SK-N-SH (cell line): ENCODE measurements around the gene PRKN. TPM values are rescaled to one million over a fixed set of nuclear protein-coding genes. Genes with fewer than 3 reads are reported as not detected.

Experiments used
- CTCF ChIA-PET: fragments of 300-600, 350-600 bp; formaldehyde crosslinking; extraction: SDS; loops from one replicate; lab custom pipeline; 2021; lab: Yijun Ruan, JAX
- POLR2A ChIA-PET: fragments of 350-600 bp; sonication (Branson Sonifier 250); formaldehyde crosslinking; extraction: SDS; loops from one replicate; lab custom pipeline; 2020; ENCODE audit warnings: antibody characterized with exemption, inconsistent platforms; lab: Yijun Ruan, JAX
- DNase-seq: peaks from one replicate; pipeline ENCODE4 v3.0.0; 2012
- H2AFZ ChIP-seq: fragments of 200-600 bp; sonication (generic); 2 replicates; pipeline ENCODE4 v1.8.1; 2016; ENCODE audit warnings: antibody characterized with exemption, mild to moderate bottlenecking, low read depth
- H3F3A ChIP-seq: fragments of 200-600 bp; sonication (generic); replicated peaks from 2 replicates; pipeline ENCODE3; 2016; ENCODE audit warnings: antibody characterized with exemption, mild to moderate bottlenecking; ENCODE audit not compliant: insufficient read depth
- H3K27ac ChIP-seq, 2 experiments: fragments of 200-500 bp in 1 of 2; fragments of 200-600 bp in 1 of 2; sonication (Bioruptor generic) in 1 of 2; sonication (generic), shearing (Covaris generic) in 1 of 2; 2 replicates each; pipeline versions ENCODE4 v1.5.1 to v1.6.1; 2014 to 2016; ENCODE audit warnings: low read depth in 2 of 2, inconsistent platforms in 1 of 2, low read length in 1 of 2, mild to moderate bottlenecking in 1 of 2, mixed read lengths in 1 of 2
- H3K27me3 ChIP-seq: fragments of 200-600 bp; sonication (generic), shearing (Covaris generic); 2 replicates; pipeline ENCODE4 v1.6.1; 2016; ENCODE audit warnings: mixed run types; ENCODE audit not compliant: insufficient read depth
- H3K36me3 ChIP-seq, 2 experiments: fragments of 200-500 bp in 1 of 2; fragments of 200-600 bp in 1 of 2; sonication (Bioruptor generic) in 1 of 2; sonication (generic) in 1 of 2; replicated peaks in 1 of 2; 2 replicates each; pipeline versions ENCODE3 to v1.5.1; 2014 to 2016; ENCODE audit warnings: low read length in 1 of 2, mild to moderate bottlenecking in 1 of 2; ENCODE audit not compliant: insufficient read depth in 2 of 2, control insufficient read depth in 1 of 2
- H3K4me1 ChIP-seq, 2 experiments: fragments of 200-500 bp in 1 of 2; fragments of 200-600 bp in 1 of 2; sonication (Bioruptor generic) in 1 of 2; sonication (generic), shearing (Covaris generic) in 1 of 2; 2 replicates each; pipeline versions ENCODE4 v1.5.1 to v1.6.1; 2014 to 2016; ENCODE audit warnings: low read depth in 1 of 2, low read length in 1 of 2, mixed run types in 1 of 2; ENCODE audit not compliant: insufficient read depth in 2 of 2, control insufficient read depth in 1 of 2
- H3K4me2 ChIP-seq: fragments of 200-600 bp; sonication (generic), shearing (Covaris generic); 2 replicates; pipeline ENCODE4 v1.6.1; 2017; ENCODE audit warnings: mixed run types
- H3K4me3 ChIP-seq, 2 experiments: fragments of 200-500 bp in 1 of 2; fragments of 200-600 bp in 1 of 2; sonication (Bioruptor generic) in 1 of 2; sonication (generic), shearing (Covaris generic) in 1 of 2; 2 replicates each; pipeline versions ENCODE4 v1.5.1 to v1.8.1; 2014 to 2016; ENCODE audit warnings: low read depth in 2 of 2, inconsistent platforms in 1 of 2, low read length in 1 of 2, mild to moderate bottlenecking in 1 of 2, mixed read lengths in 1 of 2, moderate library complexity in 1 of 2
- H3K79me2 ChIP-seq: fragments of 200-600 bp; sonication (generic); 2 replicates; pipeline ENCODE4 v1.8.1; 2017; ENCODE audit warnings: mild to moderate bottlenecking; ENCODE audit not compliant: insufficient read depth
- H3K9ac ChIP-seq: fragments of 200-600 bp; sonication (generic); 2 replicates; pipeline ENCODE4 v1.6.1; 2017; ENCODE audit warnings: mixed run types
- H3K9me2 ChIP-seq: fragments of 200-600 bp; sonication (generic); 2 replicates; pipeline ENCODE4 v1.6.1; 2017; ENCODE audit warnings: mixed run types
- H3K9me3 ChIP-seq: fragments of 200-600 bp; sonication (generic); 2 replicates; pipeline ENCODE4 v1.6.1; 2017; ENCODE audit warnings: mixed run types, mild to moderate bottlenecking, moderate library complexity
- H4K20me1 ChIP-seq: fragments of 200-600 bp; sonication (generic); 2 replicates; pipeline ENCODE4 v1.6.1; 2017; ENCODE audit warnings: mild to moderate bottlenecking, mixed run types; ENCODE audit not compliant: insufficient read depth
- CHD2 ChIP-seq: fragments of 150-350 bp; IDR thresholded peaks from 2 replicates; pipeline ENCODE4 v1.6.1; 2018; ENCODE audit warnings: low read length; ENCODE audit not compliant: partially characterized antibody
- EZH2phosphoT487 ChIP-seq: fragments of 200-600 bp; sonication (generic); IDR thresholded peaks from 2 replicates; pipeline ENCODE4 v1.6.1; 2017; ENCODE audit warnings: low read depth, mixed run types, mild to moderate bottlenecking, antibody characterized with exemption, moderate library complexity, borderline replicate concordance
- FOXM1 ChIP-seq: IDR thresholded peaks from 2 replicates; pipeline ENCODE4 v1.4.0; 2012; ENCODE audit warnings: low read depth, mild to moderate bottlenecking
- GABPA ChIP-seq: IDR thresholded peaks from 2 replicates; pipeline ENCODE4 v1.4.0; 2012; ENCODE audit warnings: low read depth, mild to moderate bottlenecking
- NFIC ChIP-seq: IDR thresholded peaks from 2 replicates; pipeline ENCODE4 v1.4.0; 2012; ENCODE audit warnings: borderline replicate concordance
- NRF1 ChIP-seq: IDR thresholded peaks from 2 replicates; pipeline ENCODE4 v1.6.1; 2012; ENCODE audit warnings: low read depth, mild to moderate bottlenecking, low read length
- PBX3 ChIP-seq: IDR thresholded peaks from 2 replicates; pipeline ENCODE4; 2012
- REST ChIP-seq: IDR thresholded peaks from 2 replicates; pipeline ENCODE4 v1.6.1; 2012; ENCODE audit warnings: mild to moderate bottlenecking, low read depth, low read length, moderate library complexity
- SIN3A ChIP-seq: IDR thresholded peaks from 2 replicates; pipeline ENCODE4 v1.6.1; 2012; ENCODE audit warnings: low read depth, mild to moderate bottlenecking, low read length, moderate library complexity, borderline replicate concordance
- SMC3 ChIP-seq: IDR thresholded peaks from 2 replicates; pipeline ENCODE4 v1.6.1; 2012; ENCODE audit warnings: low read depth, low read length, improper control_type of control experiment
- TCF12 ChIP-seq: IDR thresholded peaks from 2 replicates; pipeline ENCODE4 v1.4.0; 2012
- TEAD4 ChIP-seq: IDR thresholded peaks from 2 replicates; pipeline ENCODE4 v1.4.0; 2012; ENCODE audit warnings: mild to moderate bottlenecking, borderline replicate concordance; ENCODE audit not compliant: insufficient read depth
- USF1 ChIP-seq: IDR thresholded peaks from 2 replicates; pipeline ENCODE4 v1.4.0; 2012; ENCODE audit warnings: low read depth, borderline replicate concordance
- USF2 ChIP-seq: fragments of 150-350 bp; IDR thresholded peaks from 2 replicates; pipeline ENCODE4 v1.6.1; 2017; ENCODE audit warnings: antibody characterized with exemption, low read length, low read depth, borderline replicate concordance
- WGBS: methylation state at CpG from one replicate; pipeline ENCODE4 v1.1.6; 2017; ENCODE audit warnings: low lambda C conversion rate; 5-methylcytosine and 5-hydroxymethylcytosine counted together
- polyA plus RNA-seq, 3 experiments: library from polyadenylated mRNA; depleted of rRNA; stranded (reverse); fragments of >200 nt; gene quantifications; 2 replicates each; pipeline ENCODE4 v1.2.3, GENCODE V29; 2012

PRKN gene
- polyA plus RNA-seq, 1 of the 3 experiments (the other 2 are of a cell fraction), result 0.76 TPM

- no peaks in the 10 kb centered on the region for H3K9me3 ChIP-seq
- no peaks in the 10 kb centered on the region for H3K4me1 ChIP-seq
- no peaks in the 10 kb centered on the region for H3K9me2 ChIP-seq
- no peak overlapping the region for H2AFZ ChIP-seq
- H3K4me2 ChIP-seq, result no peak overlapping the region
- no peak for DNase-seq
- no peaks in the 10 kb centered on the region for H3K36me3 ChIP-seq
- 45% methylated on average over 4 of the region's 4 CpGs for WGBS
- no peaks in the 10 kb centered on the region for H3K27me3 ChIP-seq
- CTCF ChIA-PET, result interaction anchor here (1.6 kb wide), 1 partner anchor 9 kb away, joined by 5 read pairs; no protein-coding TSS in a partner anchor
- no peak overlapping the region for H3K9ac ChIP-seq
- POLR2A ChIA-PET, result no interaction called here
- no peaks in the 10 kb centered on the region for H3F3A ChIP-seq
- H3K4me3 ChIP-seq, result no peak overlapping the region
- TF ChIP-seq USF2 (no peak), SIN3A (no peak), SMC3 (no peak), GABPA (no peak), FOXM1 (no peak), EZH2phosphoT487 (no peak), USF1 (no peak), CHD2 (no peak), REST (no peak)
- H4K20me1 ChIP-seq, result no peaks in the 10 kb centered on the region
- no peaks in the 10 kb centered on the region for H3K79me2 ChIP-seq
- no peak overlapping the region for H3K27ac ChIP-seq
These were observed 812.1 kb downstream of the PRKN start for GRCh38 chr6:161915456-161915964.

- H3K27me3 ChIP-seq, result no peaks in the 10 kb centered on the region
- no peaks in the 10 kb centered on the region for H3K36me3 ChIP-seq
- no peak overlapping the region for H3K27ac ChIP-seq
- POLR2A ChIA-PET, result no interaction called here
- no peaks in the 10 kb centered on the region for H3K9me3 ChIP-seq
- H3K79me2 ChIP-seq, result no peaks in the 10 kb centered on the region
- CTCF ChIA-PET, result no interaction called here
- no peak overlapping the region for H3K4me2 ChIP-seq
- no peaks in the 10 kb centered on the region for H3K4me1 ChIP-seq
- H3K9ac ChIP-seq, result no peak overlapping the region
- WGBS, result 48% methylated on average over 7 of the region's 7 CpGs
- DNase-seq, result no peak
- no peak overlapping the region for H3K4me3 ChIP-seq
- H3F3A ChIP-seq, result no peaks in the 10 kb centered on the region
- no peaks in the 10 kb centered on the region for H3K9me2 ChIP-seq
- no peaks in the 10 kb centered on the region for H4K20me1 ChIP-seq
- no peak overlapping the region for H2AFZ ChIP-seq
- TF ChIP-seq FOXM1, result no peak
- TF ChIP-seq NFIC, result no peak
- no peak for TF ChIP-seq TCF12
- no peak for TF ChIP-seq REST
- no peak for TF ChIP-seq TEAD4
- no peak for TF ChIP-seq PBX3
- no peak for TF ChIP-seq SMC3
- TF ChIP-seq USF1, result no peak
- TF ChIP-seq EZH2phosphoT487, result no peak
- TF ChIP-seq NRF1, result no peak
These were observed 818.7 kb downstream of the PRKN start for GRCh38 chr6:161908872-161909271.
